ENCODE measurements around the gene USP6NL.

DNA sequence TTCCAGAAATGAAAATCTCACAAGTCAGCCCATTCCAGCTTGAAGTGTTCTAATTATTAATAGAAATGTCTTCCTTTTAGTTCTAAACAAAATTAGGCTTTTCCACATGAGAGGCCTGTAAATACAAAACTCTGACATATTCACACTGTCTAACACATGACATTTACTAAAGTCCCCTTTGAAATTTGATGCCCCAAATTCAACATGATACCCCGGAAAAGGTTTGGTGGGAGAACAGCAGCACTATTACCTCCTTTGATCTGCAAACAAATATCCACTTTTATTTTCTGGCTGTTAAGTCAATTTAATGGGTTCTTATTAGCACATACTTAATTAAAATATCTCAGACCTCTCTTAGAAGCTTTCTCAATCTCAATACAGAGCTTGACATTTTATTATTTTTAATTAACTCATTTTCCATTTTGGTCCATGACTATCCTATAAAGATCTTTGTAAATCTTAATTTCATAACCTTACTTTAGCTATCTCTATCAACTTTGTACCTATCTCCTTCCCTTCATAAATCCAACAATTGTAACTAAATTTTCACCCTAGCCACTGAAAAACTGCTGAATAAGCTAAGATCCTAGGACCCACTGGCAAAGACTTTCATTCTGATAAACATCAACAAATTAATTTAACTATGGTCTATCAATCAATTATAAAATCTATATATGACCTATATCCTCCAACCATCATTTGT, 63.2 kb downstream of the USP6NL start:
- TF ChIP-seq, protein P1, sequence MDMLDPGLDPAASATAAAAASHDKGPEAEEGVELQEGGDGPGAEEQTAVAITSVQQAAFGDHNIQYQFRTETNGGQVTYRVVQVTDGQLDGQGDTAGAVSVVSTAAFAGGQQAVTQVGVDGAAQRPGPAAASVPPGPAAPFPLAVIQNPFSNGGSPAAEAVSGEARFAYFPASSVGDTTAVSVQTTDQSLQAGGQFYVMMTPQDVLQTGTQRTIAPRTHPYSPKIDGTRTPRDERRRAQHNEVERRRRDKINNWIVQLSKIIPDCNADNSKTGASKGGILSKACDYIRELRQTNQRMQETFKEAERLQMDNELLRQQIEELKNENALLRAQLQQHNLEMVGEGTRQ (CRISPR knock-in tag; IDR thresholded peaks at IDR 0.05), result no peak
- TF ChIP-seq MXI1 (IDR thresholded peaks at IDR 0.05; ENCODE audit: low read depth, low read length), result no peak
- TF ChIP-seq POU5F1 (IDR thresholded peaks at IDR 0.05; ENCODE audit: borderline replicate concordance, low read depth, low read length, partially characterized antibody), result no peak
- no peak for TF ChIP-seq ZNF778 (CRISPR knock-in tag; IDR thresholded peaks at IDR 0.05)
- no peak for TF ChIP-seq POLR3G (IDR thresholded peaks at IDR 0.05; ENCODE audit: extremely low read depth, insufficient read length, insufficient replicate concordance)
- no peak for TF ChIP-seq KLF6 (CRISPR knock-in tag; IDR thresholded peaks at IDR 0.05; ENCODE audit: borderline replicate concordance)
- TF ChIP-seq, protein P2, sequence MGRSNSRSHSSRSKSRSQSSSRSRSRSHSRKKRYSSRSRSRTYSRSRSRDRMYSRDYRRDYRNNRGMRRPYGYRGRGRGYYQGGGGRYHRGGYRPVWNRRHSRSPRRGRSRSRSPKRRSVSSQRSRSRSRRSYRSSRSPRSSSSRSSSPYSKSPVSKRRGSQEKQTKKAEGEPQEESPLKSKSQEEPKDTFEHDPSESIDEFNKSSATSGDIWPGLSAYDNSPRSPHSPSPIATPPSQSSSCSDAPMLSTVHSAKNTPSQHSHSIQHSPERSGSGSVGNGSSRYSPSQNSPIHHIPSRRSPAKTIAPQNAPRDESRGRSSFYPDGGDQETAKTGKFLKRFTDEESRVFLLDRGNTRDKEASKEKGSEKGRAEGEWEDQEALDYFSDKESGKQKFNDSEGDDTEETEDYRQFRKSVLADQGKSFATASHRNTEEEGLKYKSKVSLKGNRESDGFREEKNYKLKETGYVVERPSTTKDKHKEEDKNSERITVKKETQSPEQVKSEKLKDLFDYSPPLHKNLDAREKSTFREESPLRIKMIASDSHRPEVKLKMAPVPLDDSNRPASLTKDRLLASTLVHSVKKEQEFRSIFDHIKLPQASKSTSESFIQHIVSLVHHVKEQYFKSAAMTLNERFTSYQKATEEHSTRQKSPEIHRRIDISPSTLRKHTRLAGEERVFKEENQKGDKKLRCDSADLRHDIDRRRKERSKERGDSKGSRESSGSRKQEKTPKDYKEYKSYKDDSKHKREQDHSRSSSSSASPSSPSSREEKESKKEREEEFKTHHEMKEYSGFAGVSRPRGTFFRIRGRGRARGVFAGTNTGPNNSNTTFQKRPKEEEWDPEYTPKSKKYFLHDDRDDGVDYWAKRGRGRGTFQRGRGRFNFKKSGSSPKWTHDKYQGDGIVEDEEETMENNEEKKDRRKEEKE (IDR thresholded peaks at IDR 0.05; ENCODE audit: borderline replicate concordance in 1 of 2, control insufficient read depth in 1 of 2, low read depth in 2 of 2, low read length in 1 of 2), result no peak
- TF ChIP-seq RFX5 (IDR thresholded peaks at IDR 0.05; ENCODE audit: low read depth, low read length), result no peak
- TF ChIP-seq TCF7 (IDR thresholded peaks at IDR 0.05; ENCODE audit: borderline replicate concordance), result no peak
- no peak for TF ChIP-seq SRF (CRISPR knock-in tag; IDR thresholded peaks at IDR 0.05)
- no peak for TF ChIP-seq MAZ (CRISPR knock-in tag; conservative IDR thresholded peaks at IDR 0.05 in 1 of 2, IDR thresholded peaks at IDR 0.05 in 1 of 2)
